Measurements from ENCODE around the gene KDELR1. TPM values are rescaled to one million over a fixed set of nuclear protein-coding genes. Genes with fewer than 3 reads are reported as not detected.

Gene KDELR1
- total RNA-seq, 1 experiment from 2014 or later: 198 TPM

GRCh38 chr19:48424694-48425219 is 33.4 kb upstream of the KDELR1 start:
- H3K4me2 ChIP-seq (ENCODE audit: insufficient read depth, insufficient read length, low read length): no peak overlapping the region
- no CpG with 5 or more reads among the region's 8 CpGs for WGBS (ENCODE audit: extremely low coverage, insufficient read length, low lambda C conversion rate)
- no peaks in the 10 kb centered on the region for H3K9me3 ChIP-seq (ENCODE audit: control insufficient read depth, low read depth, low read length)
- H4K20me1 ChIP-seq (ENCODE audit: control insufficient read depth, insufficient read depth, insufficient read length): no peaks in the 10 kb centered on the region
- H3K27me3 Mint-ChIP-seq (ENCODE audit: low read depth): no peaks in the 10 kb centered on the region
- peaks cover 0 to 16% (median 11%) of the 10 kb centered on the region in 3 experiments; a peak in 4 of 7 replicates for H3K36me3 Mint-ChIP-seq (ENCODE audit: insufficient read depth in 1 of 3, low read depth in 3 of 3)
- DNase-seq: peak; percentile 53
- H2BK12ac ChIP-seq (ENCODE audit: insufficient read length, low read depth, low read length): peak overlapping the region; percentile 82
- H3K23me2 ChIP-seq (ENCODE audit: insufficient read length, low read depth, low read length, poor library complexity, severe bottlenecking): no peaks in the 10 kb centered on the region
- H3K4ac ChIP-seq (ENCODE audit: low read depth, low read length): no peak overlapping the region
- peak overlapping the region; percentile 72 for H2BK5ac ChIP-seq (ENCODE audit: insufficient read length, low read length)
- H3K4me3 Mint-ChIP-seq: peak overlapping the region; percentile 22 to 52; a peak in 3 of 5 replicates
- no peak overlapping the region for H3T11ph ChIP-seq (ENCODE audit: low read length)
- no peak for TF ChIP-seq CTCF (conservative IDR thresholded peaks at IDR 0.05)
- no peak overlapping the region for H3K56ac ChIP-seq (ENCODE audit: insufficient read length, low read depth, low read length)
- peak overlapping the region; percentile 84 for H3K14ac ChIP-seq (ENCODE audit: insufficient read depth, low read length)
- H3K4me1 Mint-ChIP-seq: peaks cover 5 to 6% of the 10 kb centered on the region in 2 experiments
- H3K27ac ChIP-seq (ENCODE audit: insufficient read length, low read depth, low read length): peak overlapping the region; percentile 73
- no peaks in the 10 kb centered on the region for H3K27me3 ChIP-seq (ENCODE audit: insufficient read depth, low read length)
- no peaks in the 10 kb centered on the region for H3K9me3 Mint-ChIP-seq
- H3K23ac ChIP-seq (ENCODE audit: insufficient read length, low read depth, low read length): no peak overlapping the region
- no peak overlapping the region for H2BK120ac ChIP-seq (ENCODE audit: low read depth, low read length, poor library complexity, severe bottlenecking)
- no peak overlapping the region for H4K5ac ChIP-seq (ENCODE audit: insufficient read length, low read depth, low read length)
- H2AK5ac ChIP-seq (ENCODE audit: insufficient read length, low read length): peak overlapping the region; percentile 95
- H4K91ac ChIP-seq (ENCODE audit: insufficient read length, low read depth, low read length): no peak overlapping the region
- H3K9ac ChIP-seq (ENCODE audit: extremely low read depth, insufficient read length, low read length): peak overlapping the region; percentile 31
- no peak overlapping the region for H2BK20ac ChIP-seq (ENCODE audit: low read depth, low read length, poor library complexity, severe bottlenecking)
- H3K79me2 ChIP-seq (ENCODE audit: insufficient read depth, low read length): no peaks in the 10 kb centered on the region
- H3K27ac Mint-ChIP-seq: peak overlapping the region; percentile 84 to 99 (median 96); a peak in 6 of 7 replicates
- no peak overlapping the region for H3K18ac ChIP-seq (ENCODE audit: insufficient read length, low read depth, low read length)
- H2AFZ ChIP-seq (ENCODE audit: low read length): no peak overlapping the region
- H4K8ac ChIP-seq (replicated peaks; ENCODE audit: insufficient read length, low read depth, low read length): no peak overlapping the region
- H3K4me1 ChIP-seq (ENCODE audit: insufficient read depth, low read length): no peaks in the 10 kb centered on the region
- H2BK15ac ChIP-seq (ENCODE audit: low read depth, low read length): no peak overlapping the region
- H3K79me1 ChIP-seq (ENCODE audit: insufficient read depth, low read depth, low read length, poor library complexity, severe bottlenecking): no peaks in the 10 kb centered on the region
